ENCODE data around the gene NEK11.
"Not testable (repeated sequence)": the region's sequence is repeated elsewhere in the genome, so short reads cannot be mapped to it uniquely, and the experiment has no call there.

The NEK11 gene

GRCh38 chr3:131380821-131381444 lies 354.3 kb downstream of the NEK11 start:
- H3K4me3 ChIP-seq (ENCODE audit: low read length); DNase-seq (ENCODE audit: low read depth, low spot score): not testable (repeated sequence)

GRCh38 chr3:131381445-131382291 lies 355.0 kb downstream of the NEK11 start, which contains the start of gene NUDT16:
Gene NUDT16, plus strand, starts transcription at chr3:131381774. Its CDS starts 31 bp downstream, at chr3:131381805.
- H3K4me3 ChIP-seq (ENCODE audit: low read length), result no peak within 1 kb of the TSS
- no peak for DNase-seq (ENCODE audit: low read depth, low spot score)

- no peak for DNase-seq (ENCODE audit: low read depth, low spot score)
- no peak overlapping the region for H3K4me3 ChIP-seq (ENCODE audit: low read length)
Measured at GRCh38 chr3:131386429-131387165, 359.9 kb downstream of the NEK11 start.

DNA sequence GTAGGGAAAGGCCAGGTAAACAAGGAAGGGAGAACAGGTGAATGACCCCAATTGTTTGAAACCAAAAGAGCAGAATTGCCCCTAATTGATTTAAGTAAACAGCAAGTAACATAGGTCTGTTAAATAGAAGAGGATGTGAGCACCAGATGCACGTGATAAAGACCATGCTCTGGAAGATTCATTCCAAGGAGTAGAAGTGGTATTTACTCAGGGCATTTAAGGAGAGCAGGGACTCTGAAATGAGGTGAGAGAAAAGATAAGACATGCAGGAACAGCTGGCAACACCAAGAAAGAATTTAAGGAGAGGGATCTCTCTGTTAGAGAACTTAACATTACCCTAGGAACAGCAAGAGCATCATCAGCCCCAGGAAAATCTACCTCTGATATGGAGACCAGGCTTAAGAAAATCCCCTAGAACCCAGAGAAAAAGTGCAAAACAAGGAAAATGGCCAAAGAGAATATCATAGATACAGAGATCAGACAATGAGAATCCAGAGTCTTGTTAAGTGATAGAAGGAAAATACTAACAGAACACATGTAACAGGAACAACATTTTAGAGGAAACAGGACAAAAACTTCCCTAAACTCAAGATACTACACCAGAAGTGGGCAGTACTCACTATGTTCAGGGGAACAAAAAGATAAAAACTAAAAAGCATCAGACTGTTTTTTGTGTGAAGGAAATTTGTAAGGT lies 361.3 kb downstream of the NEK11 start:
- H3K4me3 ChIP-seq (ENCODE audit: low read length), result no peak overlapping the region
- DNase-seq (ENCODE audit: low read depth, low spot score), result no peak

DNA sequence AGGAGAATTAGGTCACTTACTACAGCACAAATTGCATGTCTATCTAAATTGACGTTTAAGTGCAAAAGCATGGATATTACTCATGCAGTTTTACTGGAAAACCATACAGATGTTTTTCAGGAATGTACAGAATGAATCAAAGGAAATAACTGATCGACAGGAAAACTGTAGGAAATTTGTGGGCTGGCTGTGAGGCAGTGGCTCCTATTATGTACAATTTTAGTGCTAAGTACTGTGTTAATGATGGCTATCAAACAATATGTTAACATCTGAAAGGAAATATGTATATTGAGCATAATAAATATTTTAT lies 361.8 kb downstream of the NEK11 start:
- no peak overlapping the region for H3K4me3 ChIP-seq (ENCODE audit: low read length)
- no peak for DNase-seq (ENCODE audit: low read depth, low spot score)

DNA sequence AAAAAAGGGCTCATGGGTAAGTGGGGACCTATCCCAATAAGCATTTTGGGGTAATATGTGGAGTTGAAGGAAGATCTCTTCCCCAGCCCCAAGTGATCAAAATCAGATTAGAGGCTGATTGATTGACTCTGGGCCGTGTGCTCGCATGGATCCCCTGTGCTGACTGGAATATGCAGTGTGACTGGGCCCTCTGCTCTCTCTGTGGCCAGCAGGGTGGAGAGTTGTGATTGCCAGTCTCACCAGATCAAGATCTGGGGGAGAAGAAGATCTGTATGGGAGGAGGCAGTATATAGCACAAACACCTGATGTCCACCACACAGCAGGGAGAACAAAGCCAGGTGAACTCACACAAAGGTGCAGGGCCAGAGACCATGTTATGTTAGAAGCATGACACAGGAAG lies 363.7 kb downstream of the NEK11 start:
- no peak overlapping the region for H3K4me3 ChIP-seq (ENCODE audit: low read length)
- DNase-seq (ENCODE audit: low read depth, low spot score), result no peak

DNA sequence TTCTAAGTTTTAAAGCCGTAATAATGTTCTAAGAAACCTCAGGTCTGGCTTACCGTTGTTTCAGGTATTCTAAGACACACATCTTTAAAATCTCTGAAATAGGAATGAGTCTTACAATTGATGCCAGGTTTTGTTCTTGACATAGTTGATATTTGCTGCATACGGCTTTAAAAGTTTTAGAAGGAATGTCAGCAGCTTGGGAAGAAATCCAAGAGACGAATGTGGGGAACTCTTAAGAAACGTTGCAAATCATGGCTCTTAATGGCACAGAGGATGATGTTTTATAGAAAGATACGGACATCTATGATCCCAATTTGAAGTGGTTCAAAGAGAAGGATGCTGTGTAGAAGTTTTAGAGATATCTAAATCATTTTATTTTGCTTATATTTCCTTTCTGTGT lies 366.4 kb downstream of the NEK11 start:
- H3K4me3 ChIP-seq (ENCODE audit: low read length), result no peak overlapping the region
- DNase-seq (ENCODE audit: low read depth, low spot score), result no peak

GRCh38 chr3:131393868-131394267 lies 367.2 kb downstream of the NEK11 start:
- H3K4me3 ChIP-seq (ENCODE audit: low read length), result no peak overlapping the region
- DNase-seq (ENCODE audit: low read depth, low spot score), result no peak

- no peak overlapping the region for H3K4me3 ChIP-seq (ENCODE audit: low read length)
- no peak for DNase-seq (ENCODE audit: low read depth, low spot score)
Measured at GRCh38 chr3:131394400-131394799, 367.7 kb downstream of the NEK11 start.

- no peak for DNase-seq (ENCODE audit: low read depth, low spot score)
- no peak overlapping the region for H3K4me3 ChIP-seq (ENCODE audit: low read length)
Measured at GRCh38 chr3:131396170-131396569, 369.5 kb downstream of the NEK11 start.

- no peak overlapping the region for H3K4me3 ChIP-seq (ENCODE audit: low read length)
- DNase-seq (ENCODE audit: low read depth, low spot score), result no peak
Measured at GRCh38 chr3:131397889-131398288, 371.2 kb downstream of the NEK11 start.
